NCI-H146 treated with DMSO at 0.1 percent for 48 hours (cell line): ENCODE data around the gene NAA40.

ENCODE experiments used
- DNase-seq: peaks from one replicate; lab custom pipeline; 2025; ENCODE audit not compliant: unreplicated experiment; lab: John Stamatoyannopoulos, UW

Gene NAA40

GRCh38 chr11:63985812-63986155, 47.0 kb downstream of the NAA40 start:
- DNase-seq = no peak

GRCh38 chr11:63986156-63986931, 47.5 kb downstream of the NAA40 start, which contains the start of gene OTUB1:
TSS of gene OTUB1 (plus strand) at chr11:63986438. CDS start at chr11:63986457, 19 bp downstream.
- peak; percentile 94 for DNase-seq

GRCh38 chr11:63986932-63987513, 48.2 kb downstream of the NAA40 start:
- no peak for DNase-seq

GRCh38 chr11:63991558-63991957, 52.8 kb downstream of the NAA40 start:
- DNase-seq = no peak

GRCh38 chr11:63993100-63993499, 54.3 kb downstream of the NAA40 start:
- no peak for DNase-seq

- DNase-seq = no peak
Observed at GRCh38 chr11:63993993-63994392, 55.2 kb downstream of the NAA40 start.

- no peak for DNase-seq
Observed at GRCh38 chr11:63996512-63996911, 57.7 kb downstream of the NAA40 start.

GRCh38 chr11:63997104-63997700, 58.4 kb downstream of the NAA40 start:
- DNase-seq = no peak

- DNase-seq = no peak
Observed at GRCh38 chr11:63997801-63998337, 59.1 kb downstream of the NAA40 start.

GRCh38 chr11:63998558-63999348, 60.0 kb downstream of the NAA40 start:
- DNase-seq = no peak

GRCh38 chr11:63999349-64000025, 60.7 kb downstream of the NAA40 start:
- DNase-seq = no peak

GRCh38 chr11:64000026-64000739, 61.4 kb downstream of the NAA40 start:
- no peak for DNase-seq

GRCh38 chr11:64000740-64001483, 62.1 kb downstream of the NAA40 start:
- no peak for DNase-seq

GRCh38 chr11:64001484-64002420, 63.0 kb downstream of the NAA40 start:
- DNase-seq = no peak

GRCh38 chr11:64003807-64004589, 65.2 kb downstream of the NAA40 start:
- no peak for DNase-seq

GRCh38 chr11:64004590-64004984, 65.8 kb downstream of the NAA40 start:
- DNase-seq = no peak

GRCh38 chr11:64005691-64006090, 66.9 kb downstream of the NAA40 start:
- no peak for DNase-seq
